ENCODE results near the gene UBAC2.

DNA sequence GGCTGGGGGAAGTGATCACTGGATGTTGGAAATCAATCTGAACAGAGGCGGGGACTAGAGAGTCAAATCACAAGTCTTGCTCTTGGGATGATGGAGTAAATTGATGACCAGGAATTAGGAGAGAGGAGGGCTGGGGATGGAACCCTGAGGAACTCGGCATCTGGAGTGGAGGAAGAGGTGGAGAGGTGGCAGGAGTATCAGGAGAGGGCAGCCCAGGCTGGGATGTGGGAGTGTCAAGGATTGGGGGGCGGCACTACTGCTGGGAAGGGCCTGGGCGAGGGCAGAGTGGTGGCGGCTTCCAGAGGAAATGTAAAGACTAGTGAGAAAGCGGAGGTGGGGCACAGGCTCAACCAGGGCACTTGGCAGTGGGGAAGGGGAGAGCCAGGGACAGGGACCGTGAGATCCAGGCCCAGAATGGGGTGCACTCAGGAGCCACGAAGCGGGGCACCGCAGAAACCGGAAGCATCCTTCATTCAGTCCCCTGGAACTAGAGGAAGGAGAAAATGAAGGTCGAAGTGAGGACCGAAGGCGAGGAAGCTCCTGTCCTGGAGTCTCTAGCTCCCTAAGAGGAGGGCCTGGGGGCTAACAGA lies 187.8 kb downstream of the UBAC2 start:
- TF ChIP-seq FOXK2 (IDR thresholded peaks at IDR 0.05) (no peak), ZNF384 (IDR thresholded peaks at IDR 0.05) (no peak), NFRKB (IDR thresholded peaks at IDR 0.05) (no peak), FOXM1 (IDR thresholded peaks at IDR 0.05; ENCODE audit: borderline replicate concordance) (no peak), HDGF (IDR thresholded peaks at IDR 0.05; ENCODE audit: borderline replicate concordance) (no peak), SP1 (IDR thresholded peaks at IDR 0.05) (no peak), ELF4 (IDR thresholded peaks at IDR 0.05) (no peak)
- TF ChIP-seq, protein P1, sequence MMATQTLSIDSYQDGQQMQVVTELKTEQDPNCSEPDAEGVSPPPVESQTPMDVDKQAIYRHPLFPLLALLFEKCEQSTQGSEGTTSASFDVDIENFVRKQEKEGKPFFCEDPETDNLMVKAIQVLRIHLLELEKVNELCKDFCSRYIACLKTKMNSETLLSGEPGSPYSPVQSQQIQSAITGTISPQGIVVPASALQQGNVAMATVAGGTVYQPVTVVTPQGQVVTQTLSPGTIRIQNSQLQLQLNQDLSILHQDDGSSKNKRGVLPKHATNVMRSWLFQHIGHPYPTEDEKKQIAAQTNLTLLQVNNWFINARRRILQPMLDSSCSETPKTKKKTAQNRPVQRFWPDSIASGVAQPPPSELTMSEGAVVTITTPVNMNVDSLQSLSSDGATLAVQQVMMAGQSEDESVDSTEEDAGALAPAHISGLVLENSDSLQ (IDR thresholded peaks at IDR 0.05) = no peak
